GM21825 (cell line): ENCODE results near the gene ARL4D.
"Not testable (repeated sequence)": the region's sequence is repeated elsewhere in the genome, so short reads cannot be mapped to it uniquely, and the experiment has no call there.

ENCODE experiments used
- ATAC-seq: cut with Tn5 transposase; IDR thresholded peaks from one replicate; pipeline ENCODE4 v1.9.1; 2021; ENCODE audit warnings: mild to moderate bottlenecking, moderate library complexity; ENCODE audit not compliant: unreplicated experiment

The ARL4D gene

GRCh38 chr17:43368740-43369506 is 29.9 kb upstream of the ARL4D start:
- ATAC-seq: no peak

GRCh38 chr17:43369986-43370385 is 28.8 kb upstream of the ARL4D start:
- no peak for ATAC-seq

- ATAC-seq: no peak
These were observed 27.5 kb upstream of the ARL4D start for GRCh38 chr17:43371227-43371821.

GRCh38 chr17:43372273-43372911 is 26.4 kb upstream of the ARL4D start:
- no peak for ATAC-seq

- no peak for ATAC-seq
These were observed 25.4 kb upstream of the ARL4D start for GRCh38 chr17:43373356-43373755.

GRCh38 chr17:43375915-43376314 is 22.9 kb upstream of the ARL4D start:
- not testable (repeated sequence) for ATAC-seq

GRCh38 chr17:43377056-43377810 is 21.6 kb upstream of the ARL4D start:
- ATAC-seq: no peak

- no peak for ATAC-seq
These were observed 20.0 kb upstream of the ARL4D start for GRCh38 chr17:43378766-43379165.

- no peak for ATAC-seq
These were observed 18.5 kb upstream of the ARL4D start for GRCh38 chr17:43380307-43380706.

GRCh38 chr17:43381204-43381603 is 17.6 kb upstream of the ARL4D start:
- no peak for ATAC-seq

GRCh38 chr17:43381621-43382020 is 17.2 kb upstream of the ARL4D start:
- no peak for ATAC-seq

GRCh38 chr17:43382776-43383175 is 16.0 kb upstream of the ARL4D start:
- ATAC-seq: no peak

GRCh38 chr17:43383372-43383771 is 15.4 kb upstream of the ARL4D start:
- ATAC-seq: no peak

GRCh38 chr17:43383826-43384475 is 14.8 kb upstream of the ARL4D start:
- no peak for ATAC-seq

GRCh38 chr17:43384476-43384862 is 14.3 kb upstream of the ARL4D start:
- ATAC-seq: no peak

- ATAC-seq: no peak
These were observed 13.6 kb upstream of the ARL4D start for GRCh38 chr17:43385046-43385831.

- peak; percentile 59 for ATAC-seq
These were observed 10.3 kb upstream of the ARL4D start for GRCh38 chr17:43388359-43389045.

GRCh38 chr17:43389046-43389947 is 9.5 kb upstream of the ARL4D start:
- peak; percentile 49 for ATAC-seq

GRCh38 chr17:43392397-43392796 is 6.4 kb upstream of the ARL4D start:
- no peak for ATAC-seq
